BLaER1 (cell line): ENCODE measurements around the gene EFCAB11.
A peak's percentile ranks its signal among the peaks of the same experiment; 100 is the strongest.

Source experiments
- H3K27ac ChIP-seq: shearing (Covaris generic); formaldehyde crosslinking; 2 replicates; pipeline ENCODE4 v1.8.1; 2022
- H3K27me3 ChIP-seq: shearing (Covaris generic); formaldehyde crosslinking; 2 replicates; pipeline ENCODE4 v1.8.1; 2022
- H3K36me3 ChIP-seq: shearing (Covaris generic); formaldehyde crosslinking; 2 replicates; pipeline ENCODE4 v1.8.1; 2022
- H3K4me1 ChIP-seq: shearing (Covaris generic); formaldehyde crosslinking; 2 replicates; pipeline ENCODE4 v1.8.1; 2022
- H3K4me2 ChIP-seq: shearing (Covaris generic); formaldehyde crosslinking; 2 replicates; pipeline ENCODE4 v1.8.1; 2022
- H3K4me3 ChIP-seq: shearing (Covaris generic); formaldehyde crosslinking; 2 replicates; pipeline ENCODE4 v1.8.1; 2022
- H3K9ac ChIP-seq: shearing (Covaris generic); formaldehyde crosslinking; 2 replicates; pipeline ENCODE4 v1.8.1; 2022
- H3K9me3 ChIP-seq: shearing (Covaris generic); formaldehyde crosslinking; 2 replicates; pipeline ENCODE4 v1.8.1; 2022
- H4K20me1 ChIP-seq: shearing (Covaris generic); formaldehyde crosslinking; 2 replicates; pipeline ENCODE4 v1.8.1; 2022
- Cebpa-rat ChIP-seq: shearing (Covaris generic); IDR thresholded peaks from 2 replicates; pipeline ENCODE4 v1.8.1; 2022

The EFCAB11 gene

GRCh38 chr14:89954070-89955021 lies at the start of gene EFCAB11:
TSS of gene EFCAB11 (minus strand) at chr14:89954730. CDS start at chr14:89954660, 70 bp downstream.
- peaks cover 37% of the 10 kb centered on the region for H3K36me3 ChIP-seq
- H3K9ac ChIP-seq, result peak within 1 kb of the TSS; percentile 82
- peak within 1 kb of the TSS; percentile 90 for H3K4me3 ChIP-seq
- H3K27me3 ChIP-seq, result no peaks in the 10 kb centered on the region
- peak within 1 kb of the TSS; percentile 79 for H3K27ac ChIP-seq
- TF ChIP-seq Cebpa-rat, result no peak
- peak within 1 kb of the TSS; percentile 93 for H3K4me2 ChIP-seq
- H3K9me3 ChIP-seq, result peaks cover 17% of the 10 kb centered on the region
- no peaks in the 10 kb centered on the region for H4K20me1 ChIP-seq
- H3K4me1 ChIP-seq, result peaks cover 19% of the 10 kb centered on the region

GRCh38 chr14:90003526-90004307 lies 49.2 kb upstream of the EFCAB11 start:
- no peak overlapping the region for H3K9ac ChIP-seq
- H3K9me3 ChIP-seq, result no peaks in the 10 kb centered on the region
- no peak overlapping the region for H3K4me3 ChIP-seq
- no peak for TF ChIP-seq Cebpa-rat
- H3K27ac ChIP-seq, result no peak overlapping the region
- peaks cover 87% of the 10 kb centered on the region for H3K36me3 ChIP-seq
- no peak overlapping the region for H3K4me2 ChIP-seq
- no peaks in the 10 kb centered on the region for H4K20me1 ChIP-seq
- no peaks in the 10 kb centered on the region for H3K4me1 ChIP-seq
- no peaks in the 10 kb centered on the region for H3K27me3 ChIP-seq

DNA sequence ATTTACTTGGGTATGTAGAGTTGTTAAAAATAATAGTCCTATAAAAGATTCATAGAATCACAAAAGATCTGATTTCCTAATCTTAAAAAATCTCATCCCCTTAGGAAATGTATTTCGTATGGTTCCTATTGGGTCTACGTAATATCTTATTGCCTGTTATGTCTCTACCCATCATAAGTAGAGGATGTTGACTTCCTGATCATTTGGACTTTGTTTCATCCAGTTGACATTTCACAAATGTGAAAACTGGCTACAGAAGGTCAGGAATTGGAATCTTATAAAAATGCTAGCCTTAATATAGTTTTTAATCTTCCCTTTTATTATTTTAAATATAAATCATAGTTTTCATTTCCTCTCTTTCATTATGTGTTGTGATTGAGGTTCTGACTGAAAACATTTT lies 46.4 kb upstream of the EFCAB11 start:
- Histone ChIP-seq H3K4me3 (no peak overlapping the region), H4K20me1 (no peaks in the 10 kb centered on the region), H3K4me1 (no peaks in the 10 kb centered on the region), H3K9ac (no peak overlapping the region), H3K27ac (no peak overlapping the region), H3K9me3 (no peaks in the 10 kb centered on the region), H3K36me3 (peaks cover 85% of the 10 kb centered on the region), H3K4me2 (no peak overlapping the region), H3K27me3 (no peaks in the 10 kb centered on the region)
- TF ChIP-seq Cebpa-rat, result no peak

DNA sequence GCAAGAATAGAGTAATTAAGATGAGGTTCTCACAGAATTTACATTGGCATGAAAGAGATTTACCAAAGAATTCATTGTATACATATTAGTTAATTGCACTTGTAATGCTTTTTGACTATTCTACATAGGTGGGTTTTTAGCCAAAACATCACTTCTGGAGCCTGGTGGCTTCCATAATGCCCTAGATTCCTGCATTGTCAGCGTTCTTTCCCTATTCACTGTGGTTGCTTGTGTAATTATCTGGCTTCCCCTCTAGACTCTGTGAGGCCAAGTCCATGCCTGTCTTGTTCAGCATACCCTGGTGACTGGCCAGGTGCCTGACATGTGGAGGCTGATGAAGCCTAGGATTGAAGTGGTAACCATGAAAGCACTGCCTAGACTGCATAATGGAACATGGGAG lies 42.4 kb upstream of the EFCAB11 start:
- Histone ChIP-seq H4K20me1 (no peaks in the 10 kb centered on the region), H3K4me2 (no peak overlapping the region), H3K9me3 (no peaks in the 10 kb centered on the region), H3K36me3 (peaks cover 84% of the 10 kb centered on the region), H3K27ac (no peak overlapping the region), H3K4me1 (no peaks in the 10 kb centered on the region), H3K27me3 (no peaks in the 10 kb centered on the region), H3K9ac (no peak overlapping the region), H3K4me3 (no peak overlapping the region)
- no peak for TF ChIP-seq Cebpa-rat

GRCh38 chr14:89992273-89992672 lies 37.7 kb upstream of the EFCAB11 start:
- Histone ChIP-seq H4K20me1 (no peaks in the 10 kb centered on the region), H3K4me2 (no peak overlapping the region), H3K9me3 (no peaks in the 10 kb centered on the region), H3K4me1 (no peaks in the 10 kb centered on the region), H3K27ac (no peak overlapping the region), H3K36me3 (peaks cover 91% of the 10 kb centered on the region), H3K4me3 (no peak overlapping the region), H3K27me3 (no peaks in the 10 kb centered on the region), H3K9ac (no peak overlapping the region)
- TF ChIP-seq Cebpa-rat, result no peak

DNA sequence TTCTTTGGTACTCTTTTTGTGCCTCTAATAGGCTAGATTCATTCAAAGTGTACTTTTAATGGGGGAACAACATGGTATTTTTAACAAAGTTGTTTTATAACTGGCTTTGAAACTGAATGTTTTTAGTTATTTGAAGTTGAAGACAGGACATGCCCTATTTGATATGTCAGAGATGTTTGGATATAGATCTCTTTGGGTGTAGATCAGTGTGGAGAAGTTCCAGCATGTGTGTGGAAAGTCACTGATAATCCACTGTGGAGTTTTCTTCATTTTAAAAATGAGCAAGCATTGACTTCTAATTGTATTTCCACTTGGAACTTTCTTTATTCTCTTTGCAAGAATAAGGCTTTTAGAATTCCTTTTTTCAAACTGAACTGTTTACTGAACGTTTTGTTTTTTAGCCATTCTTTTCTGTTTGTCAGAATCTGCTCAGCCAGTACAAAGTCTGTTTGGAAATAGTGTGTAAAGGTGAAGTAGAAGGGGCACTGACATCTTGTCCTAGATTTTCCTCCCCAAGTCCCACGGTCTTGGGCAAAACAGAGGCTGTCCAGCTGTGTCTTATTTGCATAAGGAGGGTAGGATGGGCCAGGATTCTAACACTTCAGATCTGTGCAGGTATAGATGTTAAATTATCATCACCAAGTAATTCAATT lies 36.2 kb upstream of the EFCAB11 start:
- Histone ChIP-seq H3K27me3 (no peaks in the 10 kb centered on the region), H3K4me1 (no peaks in the 10 kb centered on the region), H3K36me3 (peaks cover 91% of the 10 kb centered on the region), H4K20me1 (no peaks in the 10 kb centered on the region), H3K27ac (no peak overlapping the region), H3K9ac (no peak overlapping the region), H3K9me3 (no peaks in the 10 kb centered on the region), H3K4me3 (no peak overlapping the region), H3K4me2 (no peak overlapping the region)
- no peak for TF ChIP-seq Cebpa-rat

GRCh38 chr14:89990218-89990617 lies 35.7 kb upstream of the EFCAB11 start:
- H3K9ac ChIP-seq, result no peak overlapping the region
- H3K4me1 ChIP-seq, result no peaks in the 10 kb centered on the region
- peaks cover 90% of the 10 kb centered on the region for H3K36me3 ChIP-seq
- no peaks in the 10 kb centered on the region for H3K27me3 ChIP-seq
- TF ChIP-seq Cebpa-rat, result no peak
- no peaks in the 10 kb centered on the region for H4K20me1 ChIP-seq
- no peak overlapping the region for H3K4me3 ChIP-seq
- no peaks in the 10 kb centered on the region for H3K9me3 ChIP-seq
- H3K27ac ChIP-seq, result no peak overlapping the region
- no peak overlapping the region for H3K4me2 ChIP-seq

DNA sequence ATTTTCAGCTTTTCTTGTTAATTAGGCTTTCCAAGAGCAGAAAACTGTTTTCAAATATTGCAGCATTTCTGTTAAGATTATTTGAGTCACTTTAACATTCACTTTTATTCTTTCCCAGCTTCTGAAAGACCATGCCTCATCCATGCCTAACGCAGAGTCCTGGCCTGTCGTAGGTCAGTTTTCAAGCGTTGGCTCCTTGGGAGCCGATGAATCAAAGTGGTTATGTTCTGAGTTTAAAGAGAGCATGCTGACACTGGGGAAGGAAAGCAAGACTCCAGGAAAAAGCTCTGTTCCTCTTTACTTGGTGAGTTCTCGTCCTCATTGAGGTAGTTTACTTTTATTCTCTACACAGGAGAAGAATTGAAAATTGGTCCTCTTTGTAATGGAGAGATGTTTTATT lies 34.3 kb upstream of the EFCAB11 start:
- Histone ChIP-seq H3K36me3 (peaks cover 86% of the 10 kb centered on the region), H4K20me1 (no peaks in the 10 kb centered on the region), H3K27ac (no peak overlapping the region), H3K27me3 (no peaks in the 10 kb centered on the region), H3K9me3 (no peaks in the 10 kb centered on the region), H3K9ac (no peak overlapping the region), H3K4me1 (no peaks in the 10 kb centered on the region), H3K4me2 (no peak overlapping the region), H3K4me3 (no peak overlapping the region)
- TF ChIP-seq Cebpa-rat, result no peak

DNA sequence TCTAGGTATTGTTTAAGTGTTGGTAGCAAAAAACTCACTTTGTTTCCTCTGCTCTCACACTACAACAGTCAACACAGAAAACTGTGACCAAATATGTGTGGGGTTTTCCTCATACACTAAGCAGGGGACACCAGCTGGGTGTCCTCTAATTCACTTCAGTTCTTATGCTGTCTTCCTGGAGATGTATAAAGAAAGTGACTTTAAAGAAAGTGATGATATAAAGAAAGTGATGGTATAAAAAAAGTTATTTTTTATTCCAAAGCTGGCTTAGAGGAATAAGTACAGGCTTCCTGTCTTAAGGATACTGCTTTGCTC lies 32.6 kb upstream of the EFCAB11 start:
- no peak overlapping the region for H3K4me2 ChIP-seq
- no peak for TF ChIP-seq Cebpa-rat
- H3K27me3 ChIP-seq, result no peaks in the 10 kb centered on the region; the same call in 1 of the 2 replicates
- no peaks in the 10 kb centered on the region for H3K9me3 ChIP-seq
- no peak overlapping the region for H3K4me3 ChIP-seq
- H3K4me1 ChIP-seq, result no peaks in the 10 kb centered on the region
- no peak overlapping the region for H3K9ac ChIP-seq
- no peak overlapping the region for H3K27ac ChIP-seq
- H4K20me1 ChIP-seq, result no peaks in the 10 kb centered on the region
- H3K36me3 ChIP-seq, result peaks cover 86% of the 10 kb centered on the region
